Activated B cell treated with CpG ODN at 0.5 μM for 24 hours (primary cell): ENCODE data around the gene CYTH1. TPM values are rescaled to one million over a fixed set of nuclear protein-coding genes. Genes with fewer than 3 reads are reported as not detected.

Source experiments
- ATAC-seq: fragments of 200-7000 bp; cut with Tn5 transposase; one replicate; pipeline ENCODE4 v1.10.0; 2021; ENCODE audit warnings: low read depth, mild to moderate bottlenecking, moderate library complexity
- CTCF ChIA-PET: fragments of 350-600 bp; sonication (Branson Sonifier 250); formaldehyde crosslinking; loops from one replicate; lab custom pipeline; 2021; ENCODE audit warnings: antibody characterized with exemption; lab: Charles Lee
- POLR2A ChIA-PET: fragments of 350-600 bp; sonication (Branson Sonifier 250); formaldehyde crosslinking; loops from one replicate; lab custom pipeline; 2021; ENCODE audit warnings: antibody characterized with exemption; lab: Charles Lee
- DNase-seq: peaks from one replicate; pipeline ENCODE4 v3.0.0; 2022
- H3K27ac Mint-ChIP-seq: one replicate; pipeline ENCODE4 v1.8.0; 2020; ENCODE audit warnings: mixed read lengths
- H3K27me3 Mint-ChIP-seq: one replicate; pipeline ENCODE4 v1.8.0; 2021; ENCODE audit warnings: mixed read lengths
- H3K36me3 Mint-ChIP-seq: one replicate; pipeline ENCODE4 v1.8.0; 2021; ENCODE audit warnings: low read depth, mixed read lengths
- H3K4me1 Mint-ChIP-seq: one replicate; pipeline ENCODE4 v1.8.0; 2021; ENCODE audit warnings: mixed read lengths
- H3K4me3 Mint-ChIP-seq: one replicate; pipeline ENCODE4 v1.8.0; 2020; ENCODE audit warnings: mild to moderate bottlenecking, mixed read lengths
- H3K9me3 Mint-ChIP-seq: one replicate; pipeline ENCODE4 v1.8.0; 2020; ENCODE audit warnings: mixed read lengths
- CTCF ChIP-seq: fragments of 200-600 bp; IDR thresholded peaks from one replicate; pipeline ENCODE4 v1.8.0; 2022; ENCODE audit warnings: antibody characterized with exemption, mild to moderate bottlenecking
- intact Hi-C: fragments of 100-400 bp; cut with micrococcal nuclease; formaldehyde crosslinking; loops from one replicate; pipeline ENCODE4 v1.15.1; 2024
- total RNA-seq: library from RNA; stranded (reverse); gene quantifications from 2 replicates; pipeline ENCODE4 v1.2.3, GENCODE V29; 2022

Gene CYTH1
- total RNA-seq, 1 donor from 2014 or later: 391 TPM

- DNase-seq: no peak
- no peak for ATAC-seq
- TF ChIP-seq CTCF: no peak
- H3K4me3 Mint-ChIP-seq: no peak overlapping the region
- no peaks in the 10 kb centered on the region for H3K9me3 Mint-ChIP-seq
- peaks cover 9% of the 10 kb centered on the region for H3K4me1 Mint-ChIP-seq
- no peak overlapping the region for H3K27ac Mint-ChIP-seq
- H3K36me3 Mint-ChIP-seq: peaks cover 70% of the 10 kb centered on the region
- intact Hi-C loops: no loop called here
- ChIA-PET CTCF (no interaction called here), POLR2A (interaction anchor here (1.7 kb wide), 1 partner anchor 12 kb away, joined by 4 read pairs; no protein-coding TSS in a partner anchor)
- no peaks in the 10 kb centered on the region for H3K27me3 Mint-ChIP-seq
Observed at GRCh38 chr17:78793968-78794367, 11.9 kb upstream of the CYTH1 start.

- POLR2A ChIA-PET: interaction anchor here (0.7 kb wide), 1 partner anchor 61 kb away, joined by 8 read pairs; no protein-coding TSS in a partner anchor
- H3K4me3 Mint-ChIP-seq: no peak overlapping the region
Observed at GRCh38 chr17:78793415-78793814, 11.3 kb upstream of the CYTH1 start.

GRCh38 chr17:78791840-78792709 is 10.0 kb upstream of the CYTH1 start:
- H3K27ac Mint-ChIP-seq: no peak overlapping the region
- intact Hi-C loops: no loop called here
- DNase-seq: no peak
- no peaks in the 10 kb centered on the region for H3K27me3 Mint-ChIP-seq
- H3K4me1 Mint-ChIP-seq: peaks cover 7% of the 10 kb centered on the region
- H3K4me3 Mint-ChIP-seq: no peak overlapping the region
- H3K9me3 Mint-ChIP-seq: no peaks in the 10 kb centered on the region
- ChIA-PET CTCF (no interaction called here), POLR2A (no interaction called here)
- TF ChIP-seq CTCF: no peak
- ATAC-seq: no peak
- H3K36me3 Mint-ChIP-seq: peaks cover 53% of the 10 kb centered on the region

More at GRCh38 chr17:78793415-78793814, 11.3 kb upstream of the CYTH1 start:
- ATAC-seq: no peak
- Mint-ChIP-seq H3K27ac (no peak overlapping the region), H3K27me3 (no peaks in the 10 kb centered on the region), H3K9me3 (no peaks in the 10 kb centered on the region), H3K4me1 (peaks cover 7% of the 10 kb centered on the region), H3K36me3 (peaks cover 64% of the 10 kb centered on the region)
- no peak for DNase-seq
- TF ChIP-seq CTCF: no peak
- intact Hi-C loops: no loop called here
- CTCF ChIA-PET: no interaction called here

GRCh38 chr17:78790552-78790951 is 8.5 kb upstream of the CYTH1 start:
- no peak overlapping the region for H3K4me3 Mint-ChIP-seq
- no peaks in the 10 kb centered on the region for H3K27me3 Mint-ChIP-seq

More at GRCh38 chr17:78790552-78790951, 8.5 kb upstream of the CYTH1 start:
- CTCF ChIA-PET: interaction anchor here (0.6 kb wide), 1 partner anchor 289 kb away, joined by 3 read pairs; no protein-coding TSS in a partner anchor
- no peak overlapping the region for H3K27ac Mint-ChIP-seq
- POLR2A ChIA-PET: interaction anchor here (0.6 kb wide), 2 partner anchors 10 to 72 kb away, joined by 3 to 6 read pairs; no protein-coding TSS in a partner anchor
- TF ChIP-seq CTCF: no peak
- peaks cover 7% of the 10 kb centered on the region for H3K4me1 Mint-ChIP-seq
- no peak for DNase-seq
- no peaks in the 10 kb centered on the region for H3K9me3 Mint-ChIP-seq
- no peak for ATAC-seq
- intact Hi-C loops: no loop called here
- peaks cover 38% of the 10 kb centered on the region for H3K36me3 Mint-ChIP-seq
